Small intestine (tissue), 16 donors: ENCODE measurements around the gene COL5A3. TPM values are rescaled to one million over a fixed set of nuclear protein-coding genes. Genes with fewer than 3 reads are reported as not detected.

Experiments
- DNase-seq, 2 donors: peaks; one replicate each; pipeline versions ENCODE4 v3.0.0 to v3.0.0-alpha.2; 2013
- FAIRE-seq: peaks from 2 replicates; lab custom pipeline; 2012; peaks lifted over from hg19 to GRCh38; lab: Jason Lieb, UNC
- H3K27ac ChIP-seq, 3 donors: one replicate each; pipeline ENCODE4 v1.5.1; 2013; ENCODE audit warnings: low read length in 2 of 3, mild to moderate bottlenecking in 2 of 3, control low read depth in 1 of 3, inconsistent platforms in 1 of 3, low read depth in 1 of 3, moderate library complexity in 1 of 3
- H3K27me3 ChIP-seq, 3 donors: one replicate each; pipeline ENCODE4 v1.6.1; 2013; ENCODE audit warnings: low read length in 3 of 3, inconsistent platforms in 1 of 3; ENCODE audit not compliant: control insufficient read depth in 3 of 3, insufficient read depth in 3 of 3
- H3K36me3 ChIP-seq, 3 donors: one replicate each; pipeline ENCODE4 v1.6.1; 2013; ENCODE audit warnings: low read length in 3 of 3, inconsistent platforms in 1 of 3, low read depth in 1 of 3, mild to moderate bottlenecking in 1 of 3, moderate library complexity in 1 of 3; ENCODE audit not compliant: control insufficient read depth in 3 of 3, insufficient read depth in 2 of 3
- H3K4me1 ChIP-seq, 3 donors: one replicate each; pipeline ENCODE4 v1.6.1; 2013; ENCODE audit warnings: low read length in 2 of 3, inconsistent platforms in 1 of 3, low read depth in 1 of 3, mild to moderate bottlenecking in 1 of 3, moderate library complexity in 1 of 3; ENCODE audit not compliant: control insufficient read depth in 3 of 3, insufficient read depth in 2 of 3
- H3K4me3 ChIP-seq, 3 donors: one replicate each; pipeline ENCODE4 v1.5.1; 2013; ENCODE audit warnings: low read length in 3 of 3, control low read depth in 1 of 3, inconsistent platforms in 1 of 3, low read depth in 1 of 3, mild to moderate bottlenecking in 1 of 3, moderate library complexity in 1 of 3
- H3K9me3 ChIP-seq, 2 donors: one replicate each; pipeline ENCODE4 v1.6.1; 2013; ENCODE audit warnings: low read depth in 1 of 2, low read length in 1 of 2; ENCODE audit not compliant: control insufficient read depth in 2 of 2, insufficient read depth in 1 of 2
- WGBS, 3 donors: extraction: QIAGEN DNeasy Blood & Tissue Kit; methylation state at CpG; one replicate each; pipeline ENCODE4 v1.1.7; 2013; 5-methylcytosine and 5-hydroxymethylcytosine counted together
- long read RNA-seq, 10 donors: transcript quantifications; one replicate each; lab custom pipeline, GENCODE V29; 2026
- polyA plus RNA-seq, 4 donors: library from polyadenylated mRNA; stranded (reverse) in 3 of 4; unstranded in 1 of 4; fragments of 200-250 nt in 3 of 4; fragments of 120-200 nt in 1 of 4; gene quantifications; one replicate each; pipeline versions ENCODE4 v1.2.1 to v1.2.3, GENCODE V29; 2013
- donor health status: healthy with polysubstance abuse.
- donor health status: control.
- donor health status: control.
- donor health status: Bipolar disorder and iron deficiency.
- donor health status: healthy.

The COL5A3 gene
- polyA plus RNA-seq, result 1 to 10 TPM in 2 of 4 donors, under 1 TPM in 2; 0.54 to 6.1 (median 1.5) TPM
- long read RNA-seq, donor 1, result 0 reads
- long read RNA-seq, donor 2, result 0 reads
- long read RNA-seq, donor 3, result 0 reads
- long read RNA-seq, donor 4, result 0 reads
- long read RNA-seq, donor 5, result 0 reads
- long read RNA-seq, donor 6, result 0 reads
- long read RNA-seq, donor 7, partial matches to known transcripts, result 22 of 22 reads
- long read RNA-seq, donor 7, other reads (novel, unspliced or antisense), result 0 of 22 reads
- long read RNA-seq, donor 8, partial matches to known transcripts, result 6 of 6 reads
- long read RNA-seq, donor 8, other reads (novel, unspliced or antisense), result 0 of 6 reads
- long read RNA-seq, donor 9, result 0 reads
- long read RNA-seq, donor 10, partial matches to known transcripts, result 6 of 6 reads
- long read RNA-seq, donor 10, other reads (novel, unspliced or antisense), result 0 of 6 reads

GRCh38 chr19:10010247-10010691 is at the start of gene COL5A3:
COL5A3 (minus strand) TSS chr19:10010504; CDS start chr19:10010385, 119 bp downstream.
- Histone ChIP-seq H3K4me1 (peaks cover 0 to 4% (median 0%) of the 10 kb centered on the region in 3 donors), H3K27me3 (peaks cover 3 to 46% (median 10%) of the 10 kb centered on the region in 3 donors), H3K9me3 (no peaks in the 10 kb centered on the region), H3K27ac (no peak within 1 kb of the TSS), H3K4me3 (peak within 1 kb of the TSS in 2 of 3 donors; percentile 10 to 13), H3K36me3 (no peaks in the 10 kb centered on the region)
- DNase-seq (peak in 1 of 2 donors; percentile 17), FAIRE-seq (no peak)
- 0 to 2% (median 1%) methylated on average over 31 to 38 of the region's 38 CpGs for WGBS, 3 donors

- 64 to 74% (median 67%) methylated on average over 21 of the region's 21 CpGs for WGBS, 3 donors
- DNase-seq (no peak), FAIRE-seq (no peak)
- no peaks in the 10 kb centered on the region for H3K9me3 ChIP-seq
- no peaks in the 10 kb centered on the region for H3K4me1 ChIP-seq
- no peaks in the 10 kb centered on the region for H3K27me3 ChIP-seq
- no peak overlapping the region for H3K4me3 ChIP-seq
- H3K27ac ChIP-seq, result no peak overlapping the region
- H3K36me3 ChIP-seq, result no peaks in the 10 kb centered on the region
Measured at GRCh38 chr19:10052602-10053360, 42.5 kb upstream of the COL5A3 start.

- FAIRE-seq, result no peak
- no peak for DNase-seq
- 59 to 77% (median 63%) methylated on average over 2 of the region's 2 CpGs for WGBS, 3 donors
- Histone ChIP-seq H3K27me3 (peaks cover 0 to 5% (median 0%) of the 10 kb centered on the region in 3 donors), H3K9me3 (peaks cover 0 to 20% of the 10 kb centered on the region in 2 donors), H3K36me3 (no peaks in the 10 kb centered on the region), H3K4me3 (no peak overlapping the region), H3K27ac (no peak overlapping the region), H3K4me1 (no peaks in the 10 kb centered on the region)
Measured at GRCh38 chr19:10049626-10050025, 39.3 kb upstream of the COL5A3 start.

- H3K4me3 ChIP-seq, result no peak overlapping the region
- peaks cover 0 to 5% (median 0%) of the 10 kb centered on the region in 3 donors for H3K27me3 ChIP-seq
- 26 to 50% (median 49%) methylated on average over 1 of the region's 1 CpG for WGBS, 3 donors
- no peak overlapping the region for H3K27ac ChIP-seq
- FAIRE-seq, result no peak
- no peaks in the 10 kb centered on the region for H3K36me3 ChIP-seq
- no peak for DNase-seq
- peaks cover 0 to 61% of the 10 kb centered on the region in 2 donors for H3K9me3 ChIP-seq
- no peaks in the 10 kb centered on the region for H3K4me1 ChIP-seq
Measured at GRCh38 chr19:10045371-10045770, 35.1 kb upstream of the COL5A3 start.

GRCh38 chr19:10044390-10044789 is 34.1 kb upstream of the COL5A3 start:
- Histone ChIP-seq H3K36me3 (no peaks in the 10 kb centered on the region), H3K9me3 (peaks cover 0 to 63% of the 10 kb centered on the region in 2 donors), H3K27ac (no peak overlapping the region), H3K4me1 (no peaks in the 10 kb centered on the region), H3K4me3 (no peak overlapping the region), H3K27me3 (peaks cover 0 to 5% (median 0%) of the 10 kb centered on the region in 3 donors)
- WGBS, 3 donors, result 59 to 88% (median 86%) methylated on average over 1 of the region's 1 CpG
- DNase-seq, result no peak
- no peak for FAIRE-seq

- Histone ChIP-seq H3K27ac (no peak overlapping the region), H3K27me3 (peaks cover 0 to 7% (median 0%) of the 10 kb centered on the region in 3 donors), H3K4me1 (no peaks in the 10 kb centered on the region), H3K36me3 (no peaks in the 10 kb centered on the region), H3K4me3 (no peak overlapping the region), H3K9me3 (peaks cover 0 to 64% of the 10 kb centered on the region in 2 donors)
- FAIRE-seq, result no peak
- DNase-seq, result peak in 1 of 2 donors; percentile 50
- WGBS, 3 donors, result 72 to 74% (median 73%) methylated on average over 4 of the region's 4 CpGs
Measured at GRCh38 chr19:10043286-10043927, 33.1 kb upstream of the COL5A3 start.

GRCh38 chr19:10037809-10038208 is 27.5 kb upstream of the COL5A3 start:
- Histone ChIP-seq H3K9me3 (peaks cover 0 to 31% of the 10 kb centered on the region in 2 donors), H3K27ac (no peak overlapping the region), H3K36me3 (no peaks in the 10 kb centered on the region), H3K27me3 (peaks cover 0 to 7% (median 5%) of the 10 kb centered on the region in 3 donors), H3K4me1 (peaks cover 0 to 5% (median 0%) of the 10 kb centered on the region in 3 donors), H3K4me3 (no peak overlapping the region)
- WGBS, 3 donors, result 53 to 58% (median 56%) methylated on average over 5 of the region's 5 CpGs
- DNase-seq (peak in 1 of 2 donors; percentile 45), FAIRE-seq (no peak)

- Histone ChIP-seq H3K36me3 (no peaks in the 10 kb centered on the region), H3K9me3 (peaks cover 0 to 27% of the 10 kb centered on the region in 2 donors), H3K4me3 (no peak overlapping the region), H3K27ac (no peak overlapping the region), H3K27me3 (peaks cover 0 to 7% (median 6%) of the 10 kb centered on the region in 3 donors), H3K4me1 (peaks cover 0 to 5% (median 0%) of the 10 kb centered on the region in 3 donors)
- FAIRE-seq (no peak), DNase-seq (peak in 1 of 2 donors; percentile 34)
- 54 to 57% (median 55%) methylated on average over 4 of the region's 4 CpGs for WGBS, 3 donors
Measured at GRCh38 chr19:10037367-10037766, 27.1 kb upstream of the COL5A3 start.
